Liver (tissue), 9 donors: ENCODE results near the gene IP6K1. TPM values are rescaled to one million over a fixed set of nuclear protein-coding genes. Genes with fewer than 3 reads are reported as not detected.

Experiments used
- DNase-seq: peaks from one replicate; pipeline ENCODE4 v3.0.0-alpha.2; 2017; ENCODE audit warnings: low spot score
- H3K27ac ChIP-seq, 2 donors: one replicate each; pipeline ENCODE4 v1.7.0; 2013; ENCODE audit warnings: inconsistent platforms in 2 of 2, low read length in 2 of 2, control low read depth in 1 of 2, low read depth in 1 of 2, mild to moderate bottlenecking in 1 of 2
- H3K27me3 ChIP-seq, 4 donors: one replicate each; pipeline versions ENCODE4 v1.6.1 to v1.7.0; 2013; ENCODE audit warnings: low read length in 3 of 4, inconsistent platforms in 1 of 4, mild to moderate bottlenecking in 1 of 4, moderate library complexity in 1 of 4; ENCODE audit not compliant: control insufficient read depth in 4 of 4, insufficient read depth in 4 of 4
- H3K36me3 ChIP-seq, 4 donors: one replicate each; pipeline versions ENCODE4 v1.6.1 to v1.7.0; 2013; ENCODE audit warnings: low read length in 3 of 4, mild to moderate bottlenecking in 3 of 4, low read depth in 1 of 4, moderate library complexity in 1 of 4; ENCODE audit not compliant: control insufficient read depth in 4 of 4, insufficient read depth in 3 of 4
- H3K4me1 ChIP-seq, 4 donors: one replicate each; pipeline versions ENCODE4 v1.6.1 to v1.7.0; 2013; ENCODE audit warnings: low read length in 3 of 4, mild to moderate bottlenecking in 3 of 4, moderate library complexity in 1 of 4; ENCODE audit not compliant: control insufficient read depth in 4 of 4, insufficient read depth in 4 of 4
- H3K4me3 ChIP-seq, 3 donors: one replicate each; pipeline versions ENCODE4 v1.6.1 to v1.7.0; 2013; ENCODE audit warnings: low read length in 3 of 3, control low read depth in 1 of 3, low read depth in 1 of 3, mild to moderate bottlenecking in 1 of 3
- H3K9ac ChIP-seq, 2 donors: one replicate each; pipeline ENCODE4 v1.7.0; 2013; ENCODE audit warnings: low read length in 2 of 2, mild to moderate bottlenecking in 2 of 2, moderate library complexity in 2 of 2, control low read depth in 1 of 2, low read depth in 1 of 2
- H3K9me3 ChIP-seq, 4 donors: one replicate each; pipeline versions ENCODE4 v1.6.1 to v1.7.0; 2013; ENCODE audit warnings: low read length in 3 of 4; ENCODE audit not compliant: control insufficient read depth in 4 of 4
- ATF3 ChIP-seq: IDR thresholded peaks from 2 replicates; pipeline ENCODE4 v1.6.1; 2016; ENCODE audit warnings: antibody characterized with exemption
- CTCF ChIP-seq: fragments of 150-350 bp; IDR thresholded peaks from 2 replicates; pipeline ENCODE4 v1.5.1; 2017; ENCODE audit warnings: improper control_type of control experiment, low read depth, low read length; ENCODE audit not compliant: missing input control
- EGR1 ChIP-seq, 2 donors: IDR thresholded peaks; 2 replicates each; pipeline ENCODE4 v1.6.1; 2016 to 2018; ENCODE audit warnings: antibody characterized with exemption in 2 of 2, low read depth in 2 of 2
- FOXA1 ChIP-seq: IDR thresholded peaks from 2 replicates; pipeline ENCODE4 v1.6.1; 2016; ENCODE audit warnings: antibody characterized with exemption
- FOXA2 ChIP-seq: IDR thresholded peaks from 2 replicates; pipeline ENCODE4 v1.6.1; 2016; ENCODE audit warnings: antibody characterized with exemption
- GABPA ChIP-seq, 2 donors: IDR thresholded peaks in 1 of 2; conservative IDR thresholded peaks in 1 of 2; 2 replicates each; pipeline ENCODE4 v1.6.1; 2016; ENCODE audit warnings: antibody characterized with exemption in 2 of 2, mild to moderate bottlenecking in 1 of 2, moderate library complexity in 1 of 2
- HNF4A ChIP-seq, 2 donors: conservative IDR thresholded peaks; 2 replicates each; pipeline ENCODE4 v1.6.1; 2016; ENCODE audit warnings: antibody characterized with exemption in 2 of 2, mild to moderate bottlenecking in 2 of 2
- HNF4G ChIP-seq: IDR thresholded peaks from 2 replicates; pipeline ENCODE4 v1.6.1; 2016; ENCODE audit warnings: antibody characterized with exemption
- JUND ChIP-seq, 2 donors: IDR thresholded peaks; 2 replicates each; pipeline ENCODE4 v1.6.1; 2016; ENCODE audit warnings: antibody characterized with exemption in 2 of 2
- MAX ChIP-seq: IDR thresholded peaks from 2 replicates; pipeline ENCODE4 v1.6.1; 2016; ENCODE audit warnings: antibody characterized with exemption
- NR2F2 ChIP-seq: IDR thresholded peaks from 2 replicates; pipeline ENCODE4 v1.6.1; 2016; ENCODE audit warnings: antibody characterized with exemption
- RAD21 ChIP-seq, 2 donors: IDR thresholded peaks; 2 replicates each; pipeline ENCODE4 v1.6.1; 2016; ENCODE audit warnings: antibody characterized with exemption in 2 of 2, mild to moderate bottlenecking in 2 of 2
- REST ChIP-seq: IDR thresholded peaks from 2 replicates; pipeline ENCODE4 v1.6.1; 2016; ENCODE audit warnings: antibody characterized with exemption, mild to moderate bottlenecking
- RXRA ChIP-seq, 2 donors: IDR thresholded peaks; 2 replicates each; pipeline ENCODE4 v1.6.1; 2017 to 2018; ENCODE audit warnings: antibody characterized with exemption in 2 of 2, mild to moderate bottlenecking in 1 of 2
- SP1 ChIP-seq: IDR thresholded peaks from 2 replicates; pipeline ENCODE4 v1.6.1; 2018; ENCODE audit warnings: antibody characterized with exemption, mild to moderate bottlenecking
- TAF1 ChIP-seq: conservative IDR thresholded peaks from 2 replicates; pipeline ENCODE4 v1.6.1; 2016; ENCODE audit warnings: antibody characterized with exemption, mild to moderate bottlenecking
- YY1 ChIP-seq: IDR thresholded peaks from 2 replicates; pipeline ENCODE4 v1.6.1; 2016; ENCODE audit warnings: antibody characterized with exemption, mild to moderate bottlenecking
- ZBTB33 ChIP-seq: IDR thresholded peaks from 2 replicates; pipeline ENCODE4 v1.6.1; 2016; ENCODE audit warnings: antibody characterized with exemption
- WGBS: extraction: QIAGEN DNeasy Blood & Tissue Kit; methylation state at CpG from one replicate; pipeline ENCODE4 v1.1.7; 2013; 5-methylcytosine and 5-hydroxymethylcytosine counted together
- polyA plus RNA-seq, 2 donors: library from polyadenylated mRNA; stranded (reverse) in 1 of 2; unstranded in 1 of 2; fragments of 200-250 nt in 1 of 2; fragments of >200 nt in 1 of 2; fragmentation: Nextera tagmentation in 1 of 2; extraction: Ambion mirVana in 1 of 2; gene quantifications; one replicate each; pipeline versions ENCODE4 v1.2.1 to v1.2.3, GENCODE V29; 2013 to 2015
- total RNA-seq, 2 donors: library from RNA; depleted of rRNA; stranded (reverse); fragments of >200 nt; gene quantifications; one replicate each; pipeline ENCODE4 v1.2.3, GENCODE V29; 2014
- donor health status: healthy.
- donor health status: healthy.
- donor health status: healthy.
- donor health status: healthy.
- donor health status: healthy.

Gene IP6K1
- total and polyA plus RNA-seq, 4 donors = 6.6 to 32.3 (median 18.1) TPM

GRCh38 chr3:49733551-49733950 is 52.8 kb downstream of the IP6K1 start:
- peaks cover 7 to 37% (median 26%) of the 10 kb centered on the region in 4 donors for H3K36me3 ChIP-seq
- no peaks in the 10 kb centered on the region for H3K27me3 ChIP-seq
- peaks cover 0 to 4% (median 0%) of the 10 kb centered on the region in 4 donors for H3K4me1 ChIP-seq
- H3K9me3 ChIP-seq = no peaks in the 10 kb centered on the region
- 98% methylated on average over 1 of the region's 1 CpG for WGBS
- TF ChIP-seq HNF4A (conservative IDR thresholded peaks at IDR 0.05) = no peak
- no peak for TF ChIP-seq TAF1
- no peak for TF ChIP-seq MAX
- TF ChIP-seq YY1 = no peak
- TF ChIP-seq SP1 = no peak
- TF ChIP-seq GABPA (IDR thresholded peaks at IDR 0.05 in 1 of 2, conservative IDR thresholded peaks at IDR 0.05 in 1 of 2) = no peak
- TF ChIP-seq HNF4G = no peak
- no peak for TF ChIP-seq RXRA (IDR thresholded peaks at IDR 0.05)
- TF ChIP-seq RAD21 (IDR thresholded peaks at IDR 0.05) = no peak
- no peak for TF ChIP-seq JUND (IDR thresholded peaks at IDR 0.05)
- no peak for TF ChIP-seq EGR1 (IDR thresholded peaks at IDR 0.05; ENCODE audit: low read depth in 2 of 2)
- no peak for TF ChIP-seq ATF3
- no peak for TF ChIP-seq FOXA1
- TF ChIP-seq FOXA2 = no peak
- no peak for TF ChIP-seq CTCF
- TF ChIP-seq ZBTB33 = no peak
- no peak for TF ChIP-seq REST
- no peak for DNase-seq
- H3K9ac ChIP-seq = no peak overlapping the region
- H3K27ac ChIP-seq = no peak overlapping the region
- no peak overlapping the region for H3K4me3 ChIP-seq

- H3K9ac ChIP-seq = no peak overlapping the region
- H3K27ac ChIP-seq = no peak overlapping the region
- no peaks in the 10 kb centered on the region for H3K27me3 ChIP-seq
- peaks cover 2 to 9% (median 7%) of the 10 kb centered on the region in 4 donors for H3K4me1 ChIP-seq
- H3K36me3 ChIP-seq = peaks cover 5 to 39% (median 22%) of the 10 kb centered on the region in 4 donors
- WGBS = 95% methylated on average over 11 of the region's 11 CpGs
- no peaks in the 10 kb centered on the region for H3K9me3 ChIP-seq
- H3K4me3 ChIP-seq = no peak overlapping the region
- no peak for DNase-seq
- no peak for TF ChIP-seq FOXA2
- TF ChIP-seq NR2F2 = no peak
- no peak for TF ChIP-seq FOXA1
- TF ChIP-seq HNF4G = no peak
- no peak for TF ChIP-seq RXRA (IDR thresholded peaks at IDR 0.05)
- no peak for TF ChIP-seq TAF1
- TF ChIP-seq CTCF = no peak
- no peak for TF ChIP-seq REST
Measured at GRCh38 chr3:49732597-49732996, 53.7 kb downstream of the IP6K1 start.
